Urinary bladder (tissue), 4 donors: ENCODE data around the gene DIP2B. TPM values are rescaled to one million over a fixed set of nuclear protein-coding genes. Genes with fewer than 3 reads are reported as not detected.
A peak's percentile ranks its signal among the peaks of the same experiment; 100 is the strongest.
"Not testable (repeated sequence)": the region's sequence is repeated elsewhere in the genome, so short reads cannot be mapped to it uniquely, and the experiment has no call there.

Source experiments
- DNase-seq: peaks from one replicate; pipeline ENCODE4 v3.0.0-alpha.2; 2015; ENCODE audit errors: extremely low spot score
- H3K27ac ChIP-seq: one replicate; pipeline ENCODE4 v1.5.1; 2013; ENCODE audit warnings: low read depth, mild to moderate bottlenecking, moderate library complexity
- H3K36me3 ChIP-seq: one replicate; pipeline ENCODE4 v1.6.1; 2013; ENCODE audit warnings: mild to moderate bottlenecking, moderate library complexity; ENCODE audit not compliant: insufficient read depth
- H3K4me1 ChIP-seq: one replicate; pipeline ENCODE4 v1.6.1; 2013; ENCODE audit warnings: mild to moderate bottlenecking, moderate library complexity; ENCODE audit not compliant: insufficient read depth
- H3K4me3 ChIP-seq: one replicate; pipeline ENCODE4 v1.5.1; 2013; ENCODE audit warnings: low read depth, low read length
- WGBS: extraction: QIAGEN DNeasy Blood & Tissue Kit; methylation state at CpG from one replicate; pipeline ENCODE4 v1.1.7; 2013; 5-methylcytosine and 5-hydroxymethylcytosine counted together
- polyA plus RNA-seq: library from polyadenylated mRNA; stranded (reverse); fragments of 200-250 nt; gene quantifications from one replicate; pipeline ENCODE4 v1.2.3, GENCODE V29; 2013
- total RNA-seq: library from RNA; depleted of rRNA; stranded (reverse); fragments of >200 nt; gene quantifications from one replicate; pipeline ENCODE4 v1.2.3, GENCODE V29; 2014
- donor health status: healthy with polysubstance abuse.
- donor health status: healthy.

The DIP2B gene
- total and polyA plus RNA-seq, 2 donors = 7.2 to 48.6 TPM

DNA sequence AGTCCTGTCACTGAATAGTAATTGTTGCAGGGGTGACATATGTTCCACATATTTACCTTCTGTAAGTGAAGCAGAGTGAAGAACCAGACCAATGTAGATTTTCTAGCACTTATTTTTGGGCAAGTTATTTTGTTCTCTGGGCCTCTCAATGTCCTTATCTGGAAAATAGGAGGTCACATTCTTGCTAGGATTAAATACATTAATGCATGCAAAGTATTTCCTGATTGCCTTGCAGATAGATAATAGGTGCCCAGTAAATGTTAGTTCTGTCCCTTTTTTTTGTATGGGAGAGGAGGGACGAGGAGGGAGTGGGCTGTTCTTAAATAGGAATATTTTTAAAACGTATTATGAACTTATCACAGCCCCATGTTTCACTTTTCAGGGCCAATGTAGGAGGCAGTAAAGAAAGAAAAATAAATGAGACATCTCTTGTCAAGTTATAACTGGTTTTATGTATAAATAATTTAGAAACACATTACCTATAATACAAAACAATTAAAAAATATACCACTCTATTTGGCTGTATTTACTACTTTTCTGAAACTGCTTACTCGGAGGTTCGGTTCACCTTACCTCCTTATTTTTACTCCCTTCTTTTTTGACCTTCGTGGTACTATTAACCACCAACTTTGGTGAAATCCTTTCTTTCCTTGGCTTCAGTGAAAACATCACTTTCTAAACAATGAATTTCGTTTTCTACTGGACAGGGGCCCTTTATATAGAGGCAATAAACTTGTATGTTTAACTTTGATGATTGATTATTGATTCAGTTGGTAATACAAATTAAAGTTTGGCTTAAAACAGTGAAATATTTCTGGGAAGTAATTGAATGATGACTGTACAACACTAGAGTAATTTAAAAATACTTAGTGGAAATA is 41.9 kb downstream of the DIP2B start:
- WGBS = 81% methylated on average over 6 of the region's 6 CpGs
- no peak for DNase-seq
- no peaks in the 10 kb centered on the region for H3K4me1 ChIP-seq
- no peak overlapping the region for H3K27ac ChIP-seq
- no peak overlapping the region for H3K4me3 ChIP-seq
- no peaks in the 10 kb centered on the region for H3K36me3 ChIP-seq

DNA sequence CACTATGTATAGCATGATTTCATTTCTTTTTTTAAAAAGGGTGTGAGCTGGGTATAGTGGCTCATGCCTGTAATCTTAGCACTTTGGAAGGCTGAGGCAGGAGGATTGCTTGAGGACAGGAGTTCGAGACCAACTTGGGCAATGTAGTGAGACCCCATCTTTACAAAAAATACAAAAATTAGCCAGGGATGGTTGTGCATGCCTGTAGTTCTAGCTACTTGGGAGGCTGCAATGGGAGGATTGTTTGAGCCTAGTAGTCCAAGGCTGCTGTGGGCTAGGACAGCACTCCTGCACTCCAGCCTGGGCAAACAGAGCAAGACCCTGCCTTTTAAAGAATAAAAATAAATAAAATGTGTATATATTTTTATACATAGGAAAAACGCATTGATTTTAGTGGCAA is 43.0 kb downstream of the DIP2B start:
- no peak overlapping the region for H3K4me3 ChIP-seq
- no peak overlapping the region for H3K27ac ChIP-seq
- DNase-seq = no peak
- WGBS = 95% methylated on average over 2 of the region's 2 CpGs
- no peaks in the 10 kb centered on the region for H3K4me1 ChIP-seq
- no peaks in the 10 kb centered on the region for H3K36me3 ChIP-seq

DNA sequence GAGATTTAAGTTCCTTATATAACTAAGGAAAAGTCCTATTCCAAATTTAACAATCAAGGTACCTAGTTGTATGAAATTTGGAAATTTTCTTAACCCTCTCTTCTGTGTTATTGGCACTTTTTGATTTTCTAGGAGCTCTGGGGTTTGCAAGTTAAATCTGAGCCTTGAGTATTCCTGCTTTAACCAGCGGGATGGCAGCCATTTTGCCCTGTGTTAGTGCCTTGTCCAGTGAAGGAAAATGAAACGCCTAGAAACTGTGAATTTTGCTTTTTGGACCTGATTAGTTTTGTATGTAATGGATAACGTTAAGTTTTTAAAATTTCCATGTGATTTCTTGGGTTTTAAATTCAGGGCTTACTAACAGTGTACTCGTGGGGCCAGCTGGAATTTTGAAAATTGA is 45.1 kb downstream of the DIP2B start:
- no peak overlapping the region for H3K27ac ChIP-seq
- 79% methylated on average over 4 of the region's 4 CpGs for WGBS

DNA sequence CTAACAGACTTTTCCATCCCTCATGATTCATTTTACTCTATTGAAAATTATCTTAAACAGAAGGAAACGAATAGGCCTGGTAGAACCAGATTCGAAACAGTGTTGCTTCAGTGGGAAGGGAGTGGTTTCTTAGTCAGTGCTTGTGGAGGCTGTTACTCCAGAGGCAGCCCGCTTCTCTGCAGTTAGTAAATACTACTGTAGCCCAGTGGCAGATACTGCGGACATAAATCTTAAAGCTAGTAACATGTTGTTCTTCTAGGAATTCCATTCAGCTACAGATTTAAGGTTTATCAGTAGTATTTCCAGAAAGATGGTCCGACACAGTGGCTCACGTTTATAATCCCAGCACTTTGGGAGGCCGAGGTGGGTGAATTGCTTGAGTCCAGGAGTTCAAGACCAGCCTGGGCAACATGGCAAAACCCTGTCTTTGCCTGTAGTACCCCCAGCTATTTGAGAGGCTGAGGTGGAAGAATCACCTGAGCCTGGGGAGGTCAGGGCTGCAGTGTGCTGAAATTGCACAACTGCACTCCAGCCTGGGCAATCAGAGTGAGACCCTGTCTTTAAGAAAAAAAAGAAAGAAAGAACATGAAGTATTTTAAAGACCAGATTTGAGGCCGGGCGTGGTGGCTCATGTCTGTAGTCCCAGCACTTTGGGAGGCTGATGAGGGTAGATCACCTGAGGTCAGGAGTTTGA is 45.9 kb downstream of the DIP2B start:
- Histone ChIP-seq H3K4me3 (no peak overlapping the region), H3K4me1 (no peaks in the 10 kb centered on the region), H3K27ac (no peak overlapping the region), H3K36me3 (no peaks in the 10 kb centered on the region)
- 65% methylated on average over 9 of the region's 9 CpGs for WGBS
- DNase-seq = peak; percentile 36

More for the DNA sequence above, 45.1 kb downstream of the DIP2B start:
- Histone ChIP-seq H3K36me3 (no peaks in the 10 kb centered on the region), H3K4me1 (no peaks in the 10 kb centered on the region), H3K4me3 (no peak overlapping the region)
- no peak for DNase-seq

DNA sequence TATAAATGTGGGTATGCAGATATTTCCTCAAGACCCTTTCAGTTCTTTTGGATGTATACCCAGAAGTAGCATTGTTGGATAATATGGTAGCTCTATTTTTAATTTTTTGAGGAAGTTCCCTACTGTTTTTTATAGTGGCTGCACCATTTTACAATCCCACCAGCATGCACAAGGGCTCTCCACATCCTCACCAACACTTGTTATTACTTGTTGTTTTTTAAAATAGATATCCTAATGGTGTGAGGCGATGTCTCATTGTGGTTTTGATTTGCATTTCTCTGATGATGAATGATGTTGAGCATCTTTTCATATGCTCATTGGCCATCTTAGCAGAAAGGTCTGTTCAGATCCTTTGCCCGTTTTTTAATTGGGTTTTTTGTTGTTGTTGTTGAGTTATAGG is 47.1 kb downstream of the DIP2B start:
- Histone ChIP-seq H3K4me1 (no peaks in the 10 kb centered on the region), H3K27ac (no peak overlapping the region), H3K4me3 (no peak overlapping the region), H3K36me3 (no peaks in the 10 kb centered on the region)
- no peak for DNase-seq
- WGBS = 95% methylated on average over 2 of the region's 2 CpGs

DNA sequence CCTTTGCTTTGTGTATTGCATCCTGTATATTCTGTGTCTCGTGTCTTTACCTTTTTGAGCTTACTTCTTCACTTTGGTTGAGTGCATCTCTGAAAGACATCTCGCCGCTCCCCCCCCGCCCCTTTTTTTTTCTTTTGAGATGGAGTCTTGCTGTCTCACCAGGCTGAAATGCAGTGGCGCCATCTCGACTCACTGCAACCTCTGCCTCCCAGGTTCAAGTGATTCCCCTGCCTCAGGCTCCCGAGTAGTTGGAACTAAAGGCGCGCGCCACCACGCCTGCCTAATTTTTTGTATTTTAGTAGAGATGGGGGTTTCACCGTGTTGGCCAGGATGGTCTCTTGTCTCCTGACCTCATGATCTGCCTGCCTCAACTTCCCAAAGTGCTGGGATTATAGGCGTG is 49.9 kb downstream of the DIP2B start:
- no peaks in the 10 kb centered on the region for H3K36me3 ChIP-seq
- no peak for DNase-seq
- WGBS = 95% methylated on average over 13 of the region's 13 CpGs
- H3K4me1 ChIP-seq = no peaks in the 10 kb centered on the region
- no peak overlapping the region for H3K27ac ChIP-seq
- no peak overlapping the region for H3K4me3 ChIP-seq

DNA sequence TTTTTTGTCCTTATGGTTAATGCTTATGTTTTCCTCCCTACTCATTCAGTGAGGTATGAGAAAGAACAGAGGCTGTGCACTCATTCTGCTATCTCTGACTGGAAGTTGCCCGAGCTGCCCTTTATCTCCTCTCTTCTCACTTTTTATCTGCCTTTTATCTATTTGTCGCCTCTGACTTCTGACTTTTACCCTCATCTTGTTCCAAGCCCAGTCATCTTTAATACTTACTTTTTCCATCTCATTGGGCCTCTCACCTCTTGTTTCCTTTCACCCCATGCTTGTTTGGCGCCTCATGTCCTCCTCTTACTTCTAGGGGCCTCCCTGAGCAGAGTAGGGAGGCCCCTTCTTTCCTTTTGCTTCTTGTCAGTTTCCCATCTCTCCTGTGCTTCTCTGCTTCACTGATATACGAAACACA is 50.7 kb downstream of the DIP2B start:
- no peak overlapping the region for H3K4me3 ChIP-seq
- H3K27ac ChIP-seq = no peak overlapping the region
- no peak for DNase-seq
- H3K36me3 ChIP-seq = no peaks in the 10 kb centered on the region
- 81% methylated on average over 4 of the region's 4 CpGs for WGBS
- H3K4me1 ChIP-seq = no peaks in the 10 kb centered on the region

DNA sequence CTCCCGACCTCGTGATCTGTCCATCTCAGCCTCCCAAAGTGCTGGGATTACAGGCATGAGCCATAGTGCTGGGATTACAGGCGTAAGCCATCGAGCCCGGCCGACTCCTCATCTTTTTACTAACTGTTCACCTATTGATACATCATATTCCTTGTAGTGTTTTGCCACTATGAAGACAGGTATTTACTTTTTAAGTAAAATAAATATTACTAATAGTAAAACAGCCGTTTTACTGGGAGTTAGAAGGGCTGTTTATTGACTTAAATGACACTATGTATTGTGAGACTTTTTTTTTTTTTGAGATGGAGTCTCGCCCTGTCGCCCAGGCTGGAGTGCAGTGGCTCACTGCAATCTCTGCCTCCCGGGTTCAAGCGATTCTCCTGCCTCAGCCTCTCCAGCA is 51.5 kb downstream of the DIP2B start:
- Histone ChIP-seq H3K27ac (no peak overlapping the region), H3K4me1 (no peaks in the 10 kb centered on the region), H3K4me3 (no peak overlapping the region), H3K36me3 (no peaks in the 10 kb centered on the region)
- WGBS = 93% methylated on average over 11 of the region's 11 CpGs
- DNase-seq = no peak

DNA sequence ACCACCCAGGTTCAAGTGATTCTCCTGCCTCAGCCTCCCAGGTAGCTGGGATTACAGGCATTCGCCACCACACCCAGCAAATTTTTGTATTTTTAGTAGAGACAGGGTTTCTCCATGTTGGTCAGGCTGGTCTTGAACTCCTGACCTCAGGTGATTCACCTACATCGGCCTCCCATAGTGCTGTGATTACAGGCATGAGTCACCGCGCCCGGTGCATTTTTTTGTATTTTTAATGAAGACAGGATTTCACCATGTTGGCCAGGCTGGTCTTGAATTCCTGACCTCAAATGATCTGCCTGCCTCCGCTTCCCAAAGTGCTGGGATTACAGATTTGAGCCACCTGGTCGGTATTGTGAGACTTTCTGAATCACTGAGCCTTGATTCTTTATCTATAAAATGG is 52.0 kb downstream of the DIP2B start:
- 86% methylated on average over 7 of the region's 7 CpGs for WGBS
- H3K4me1 ChIP-seq, H3K4me3 ChIP-seq, DNase-seq, H3K27ac ChIP-seq, H3K36me3 ChIP-seq: not testable (repeated sequence)

DNA sequence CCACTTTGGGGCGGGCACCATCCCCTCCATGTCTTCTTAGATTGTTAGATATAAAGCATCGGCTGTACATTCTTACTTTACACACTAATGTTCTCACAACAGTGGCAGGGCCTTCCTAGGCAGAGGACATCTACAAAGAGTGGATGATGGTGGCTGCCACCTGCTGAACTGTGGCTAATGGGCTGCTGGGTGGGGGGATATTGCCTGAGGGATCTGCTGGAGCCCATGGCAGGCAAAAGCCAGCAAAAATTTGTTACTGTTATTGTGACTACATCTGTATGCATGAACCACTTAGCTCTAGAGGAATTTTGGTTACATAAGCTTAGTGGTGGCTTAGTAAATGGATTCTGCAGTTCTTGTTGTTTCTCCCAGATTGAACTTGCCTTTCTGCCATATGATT is 52.6 kb downstream of the DIP2B start:
- no peak overlapping the region for H3K27ac ChIP-seq
- H3K36me3 ChIP-seq = no peaks in the 10 kb centered on the region
- no peak for DNase-seq
- no peak overlapping the region for H3K4me3 ChIP-seq
- 98% methylated on average over 2 of the region's 2 CpGs for WGBS
- no peaks in the 10 kb centered on the region for H3K4me1 ChIP-seq

DNA sequence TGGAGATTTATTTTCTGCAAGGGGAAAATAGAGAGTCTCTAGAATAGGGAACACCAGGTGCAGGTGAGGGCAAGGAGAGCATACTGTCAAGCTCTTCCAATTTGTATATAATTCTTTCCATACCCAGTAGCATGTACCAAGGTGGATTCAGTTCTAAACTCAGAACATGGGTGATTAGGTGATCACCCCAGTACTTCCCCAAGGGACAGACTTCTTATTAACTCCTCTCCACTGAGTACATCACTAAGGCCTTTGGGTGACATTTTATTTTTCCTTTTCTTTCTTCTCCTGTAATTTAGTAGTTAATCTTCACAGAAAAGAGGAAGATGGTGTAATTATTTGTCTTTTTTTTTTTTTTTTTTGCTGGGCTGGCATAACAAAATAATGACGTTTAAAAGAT is 54.2 kb downstream of the DIP2B start:
- Histone ChIP-seq H3K4me3 (no peak overlapping the region), H3K4me1 (no peaks in the 10 kb centered on the region), H3K27ac (no peak overlapping the region), H3K36me3 (no peaks in the 10 kb centered on the region)
- WGBS = 55% methylated on average over 1 of the region's 1 CpG
- DNase-seq = no peak

DNA sequence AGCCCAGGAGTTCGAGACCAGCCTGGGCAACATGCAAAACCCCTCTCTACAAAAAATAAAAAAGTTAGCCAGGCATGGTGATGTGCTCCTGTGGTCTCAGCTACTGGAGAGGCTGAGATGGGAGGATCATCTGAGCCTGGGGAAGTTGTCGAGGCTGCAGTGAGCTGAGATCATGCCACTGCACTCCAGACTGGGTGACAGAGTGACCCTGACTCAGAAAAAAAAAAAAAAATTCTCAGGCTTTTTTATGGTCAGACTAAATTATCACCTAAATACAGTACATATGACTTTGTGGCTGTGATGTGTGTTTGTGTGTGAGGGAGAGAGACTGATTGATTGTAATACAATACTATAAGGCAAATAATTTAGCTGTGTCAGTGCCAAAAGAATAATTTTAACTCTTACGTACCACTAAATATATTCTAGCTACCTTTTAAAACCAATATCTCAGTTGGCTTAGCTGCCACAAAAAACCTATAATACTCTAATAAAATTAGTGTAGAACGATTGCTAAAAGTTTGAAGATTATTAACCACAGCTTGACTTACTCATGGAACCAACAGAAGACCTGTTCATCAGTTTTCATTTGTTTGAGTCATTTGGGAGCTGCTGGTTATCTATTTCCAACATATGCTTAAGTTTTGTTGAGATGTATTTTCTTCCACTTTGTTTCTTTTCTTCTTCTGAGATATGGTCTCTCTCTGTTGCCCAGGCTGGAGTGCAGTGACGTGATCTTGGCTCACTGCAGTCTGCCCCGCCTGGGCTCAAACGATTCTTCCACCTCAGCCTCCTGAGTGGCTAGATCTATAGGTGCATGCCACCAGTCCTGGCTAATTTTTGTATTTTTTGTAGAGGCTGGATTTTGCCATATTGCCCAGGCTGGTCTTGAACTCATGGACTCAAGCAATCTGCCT is 58.0 kb downstream of the DIP2B start:
- DNase-seq = no peak
- H3K27ac ChIP-seq = no peak overlapping the region
- H3K36me3 ChIP-seq = no peaks in the 10 kb centered on the region
- H3K4me1 ChIP-seq = no peaks in the 10 kb centered on the region
- WGBS = 88% methylated on average over 7 of the region's 7 CpGs
- H3K4me3 ChIP-seq = no peak overlapping the region

DNA sequence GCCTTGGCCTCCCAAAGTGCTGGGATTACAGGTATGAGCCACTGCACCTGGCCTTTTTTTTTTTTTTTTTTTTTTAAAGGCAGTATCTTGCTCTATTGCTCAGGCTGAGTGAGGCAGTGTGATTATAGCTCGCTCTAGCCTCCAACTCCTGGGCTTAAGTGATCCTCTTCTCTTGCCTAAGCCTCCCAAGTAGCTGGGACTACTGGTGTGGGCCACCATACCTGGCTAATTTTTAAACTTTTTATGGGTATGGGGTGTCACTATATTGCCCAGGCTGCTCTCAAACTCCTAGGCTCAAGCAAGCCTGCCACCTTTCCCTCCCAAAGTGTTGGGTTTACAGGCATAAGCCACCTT is 58.6 kb downstream of the DIP2B start:
- DNase-seq = no peak
- H3K4me1 ChIP-seq = peaks cover 2% of the 10 kb centered on the region
- H3K27ac ChIP-seq = no peak overlapping the region
- WGBS = 100% methylated on average over 1 of the region's 1 CpG
- no peak overlapping the region for H3K4me3 ChIP-seq
- H3K36me3 ChIP-seq = no peaks in the 10 kb centered on the region
